GM12878 (cell line): ENCODE data around the gene C19orf12. TPM values are rescaled to one million over a fixed set of nuclear protein-coding genes. Genes with fewer than 3 reads are reported as not detected.

Source experiments
- ATAC-seq: fragments of 200-7000 bp; cut with Tn5 transposase; 3 replicates; pipeline ENCODE4 v1.9.1; 2020; ENCODE audit warnings: mild to moderate bottlenecking, moderate library complexity
- BruUV-seq: library from RNA; stranded (reverse); fragments of 400-500 nt; replicated peaks from 2 replicates; lab custom pipeline; 2021; lab: Mats Ljungman, UMichigan
- CTCF ChIA-PET: fragments of 300-600 bp; sonication (Branson Sonifier 250); formaldehyde crosslinking; extraction: SDS; loops from one replicate; lab custom pipeline; 2021; ENCODE audit warnings: inconsistent platforms; lab: Yijun Ruan, JAX
- POLR2A ChIA-PET: fragments of 350-600 bp; formaldehyde crosslinking; extraction: SDS; loops from one replicate; lab custom pipeline; 2021; ENCODE audit warnings: inconsistent platforms; lab: Charles Lee
- RAD21 ChIA-PET: fragments of 300-600 bp; sonication (Branson Sonifier 250); formaldehyde crosslinking; loops from one replicate; lab custom pipeline; 2023; ENCODE audit warnings: antibody characterized with exemption; ENCODE audit not compliant: unreplicated experiment; lab: Charles Lee
- SMC1A ChIA-PET: fragments of 300-600 bp; sonication (Branson Sonifier 250); formaldehyde crosslinking; loops from one replicate; lab custom pipeline; 2023; ENCODE audit not compliant: unreplicated experiment, uncharacterized antibody; lab: Charles Lee
- DNase-seq: peaks from one replicate; pipeline ENCODE4 v3.0.0-alpha.2; 2011; ENCODE audit warnings: low read depth, low spot score
- FAIRE-seq: peaks from 3 replicates; lab custom pipeline; 2011; peaks lifted over from hg19 to GRCh38; lab: Jason Lieb, UNC
- H2AFZ ChIP-seq: 2 replicates; pipeline ENCODE4 v1.6.0; 2011; ENCODE audit warnings: low read depth, low read length, control low read depth; ENCODE audit not compliant: control insufficient read depth
- H3K27ac ChIP-seq: 2 replicates; pipeline ENCODE4 v1.5.1; 2011; ENCODE audit warnings: control low read depth; ENCODE audit not compliant: control insufficient read depth, insufficient read depth
- H3K27me3 ChIP-seq, 2 experiments: replicated peaks in 1 of 2; 2 replicates each; pipeline versions ENCODE4 v1.6.0 to v1.6.1; 2011; ENCODE audit warnings: low read length in 1 of 2; ENCODE audit not compliant: control insufficient read depth in 2 of 2, insufficient read depth in 2 of 2
- H3K36me3 ChIP-seq, 2 experiments: 2 replicates each; pipeline ENCODE4 v1.5.1; 2011; ENCODE audit warnings: low read length in 1 of 2; ENCODE audit not compliant: control insufficient read depth in 2 of 2, insufficient read depth in 2 of 2
- H3K4me1 ChIP-seq: 2 replicates; pipeline ENCODE4 v1.6.1; 2011; ENCODE audit warnings: mild to moderate bottlenecking, low read length, moderate library complexity, mixed read lengths; ENCODE audit not compliant: control insufficient read depth, insufficient read depth
- H3K4me2 ChIP-seq: 2 replicates; pipeline ENCODE4 v1.6.0; 2011; ENCODE audit warnings: control low read depth; ENCODE audit not compliant: control insufficient read depth, insufficient read depth
- H3K4me3 ChIP-seq: fragments of 200-600 bp; sonication (generic); 2 replicates; pipeline ENCODE4 v1.5.1; 2016
- H3K79me2 ChIP-seq: 2 replicates; pipeline ENCODE4 v1.6.0; 2011; ENCODE audit warnings: low read length; ENCODE audit not compliant: control insufficient read depth, insufficient read depth
- H3K9ac ChIP-seq: 2 replicates; pipeline ENCODE4 v1.8.0; 2011; ENCODE audit warnings: low read length, control low read depth, mixed read lengths; ENCODE audit not compliant: control insufficient read depth, insufficient read depth
- H3K9me3 ChIP-seq: replicated peaks from 3 replicates; pipeline ENCODE4 v1.5.1; 2011; ENCODE audit warnings: mild to moderate bottlenecking, low read length; ENCODE audit not compliant: control insufficient read depth, insufficient read depth
- H4K20me1 ChIP-seq: 2 replicates; pipeline ENCODE4 v1.6.0; 2011; ENCODE audit not compliant: control insufficient read depth, insufficient read depth
- E2F4 ChIP-seq: IDR thresholded peaks from 2 replicates; pipeline ENCODE4 v1.6.1; 2012; ENCODE audit warnings: low read depth, low read length, improper control_type of control experiment
- ETV6 ChIP-seq, 2 experiments: fragments of 450-650 bp in 1 of 2; IDR thresholded peaks in 1 of 2; conservative IDR thresholded peaks in 1 of 2; 2 replicates each; pipeline ENCODE4 v1.6.1; 2014; ENCODE audit warnings: antibody characterized with exemption in 1 of 2, borderline replicate concordance in 1 of 2, low read depth in 1 of 2, mild to moderate bottlenecking in 1 of 2, moderate library complexity in 1 of 2
- HCFC1 ChIP-seq: fragments of 150-350 bp; IDR thresholded peaks from 2 replicates; pipeline ENCODE4 v1.6.1; 2014; ENCODE audit warnings: low read length
- NFYA ChIP-seq: IDR thresholded peaks from 2 replicates; pipeline ENCODE4 v1.6.1; 2011; ENCODE audit warnings: low read depth, mild to moderate bottlenecking, low read length, improper control_type of control experiment, borderline replicate concordance
- SIN3A ChIP-seq: IDR thresholded peaks from 2 replicates; pipeline ENCODE4 v1.6.1; 2012; ENCODE audit warnings: low read depth, low read length, improper control_type of control experiment
- STAT3 ChIP-seq: IDR thresholded peaks from 2 replicates; pipeline ENCODE4 v1.6.1; 2011; ENCODE audit warnings: low read depth, low read length, improper control_type of control experiment
- ZBTB40 ChIP-seq: fragments of 450-650 bp; IDR thresholded peaks from 2 replicates; pipeline ENCODE4 v1.6.1; 2016; ENCODE audit warnings: mild to moderate bottlenecking, moderate library complexity, borderline replicate concordance
- ZNF592 ChIP-seq: fragments of 450-650 bp; IDR thresholded peaks from 2 replicates; pipeline ENCODE4 v1.6.1; 2017; ENCODE audit warnings: mild to moderate bottlenecking, moderate library complexity
- ZNF687 ChIP-seq: fragments of 450-650 bp; IDR thresholded peaks from 2 replicates; pipeline ENCODE4 v1.6.1; 2017; ENCODE audit warnings: mild to moderate bottlenecking, moderate library complexity
- WGBS: methylation state at CpG from one replicate; pipeline ENCODE4 v1.1.6; 2016; ENCODE audit warnings: low lambda C conversion rate; ENCODE audit not compliant: insufficient replicate concordance, insufficient coverage; ENCODE audit errors: missing lambda C conversion rate; 5-methylcytosine and 5-hydroxymethylcytosine counted together
- in situ Hi-C: fragments of 300-500 bp; cut with MboI; formaldehyde crosslinking; loops from 9 replicates; pipeline ENCODE4 v1.14.3; 2018; ENCODE audit warnings: mixed read lengths
- intact Hi-C: fragments of 100-400 bp; cut with micrococcal nuclease; formaldehyde crosslinking; loops from one replicate; pipeline ENCODE4 v1.14.2; 2022; ENCODE audit not compliant: unreplicated experiment
- polyA plus RNA-seq, 11 experiments: library from polyadenylated mRNA; depleted of rRNA in 4 of 11; unstranded in 6 of 11; stranded (reverse) in 5 of 11; fragments of >200 nt; fragmentation: Nextera tagmentation in 4 of 11; fragmentation: Illumina TruSeq in 1 of 11; extraction: Ambion mirVana in 4 of 11; extraction: Trizol in 1 of 11; gene quantifications; 1 replicate in 1 of 11; 2 replicates in 10 of 11; pipeline versions ENCODE4 v1.2.1 to v1.2.3, GENCODE V29; 2011 to 2016; ENCODE audit warnings: inconsistent platforms in 2 of 11, missing spikeins in 2 of 11, low read depth in 1 of 11
- total RNA-seq, 4 experiments: library from RNA; depleted of rRNA in 3 of 4; stranded (reverse); fragments of >200 nt in 3 of 4; fragmentation: Illumina TruSeq in 1 of 4; extraction: Trizol in 1 of 4; gene quantifications; 2 replicates each; pipeline versions ENCODE4 v1.2.1 to v1.2.3, GENCODE V29; 2013 to 2021

The C19orf12 gene
- total and polyA plus RNA-seq, 10 of the 15 experiments (the other 5 are each of a cell fraction or from before 2014, with no cell fraction given): 2.3 to 23.5 (median 20.3) TPM

- no peak for ATAC-seq
- SMC1A ChIA-PET: interaction anchor here (1.1 kb wide), 1 partner anchor 9 kb away, joined by 3 read pairs; no protein-coding TSS in a partner anchor
- H4K20me1 ChIP-seq: no peaks in the 10 kb centered on the region
- peaks cover 54% of the 10 kb centered on the region for H3K4me1 ChIP-seq
- H3K9ac ChIP-seq: no peak overlapping the region
- H3K36me3 ChIP-seq: peaks cover 8 to 39% of the 10 kb centered on the region in 2 experiments
- H3K27me3 ChIP-seq: no peaks in the 10 kb centered on the region
- no peaks in the 10 kb centered on the region for H3K9me3 ChIP-seq
- in situ Hi-C loops: no loop called here
- FAIRE-seq: no peak
- H3K4me3 ChIP-seq: no peak overlapping the region
- POLR2A ChIA-PET: no interaction called here
- intact Hi-C loops: no loop called here
- CTCF ChIA-PET: interaction anchor here (1.4 kb wide), 1 partner anchor 41 kb away, joined by 3 read pairs; no protein-coding TSS in a partner anchor
- RAD21 ChIA-PET: interaction anchor here (1.2 kb wide), 1 partner anchor 9 kb away, joined by 5 read pairs; no protein-coding TSS in a partner anchor
- no peak overlapping the region for H2AFZ ChIP-seq
- peaks cover 39% of the 10 kb centered on the region for H3K79me2 ChIP-seq
- no peak overlapping the region for H3K27ac ChIP-seq
- DNase-seq: no peak
- BruUV-seq: no TSS peak
- WGBS: 89% methylated on average over 10 of the region's 10 CpGs
- H3K4me2 ChIP-seq: no peak overlapping the region
- no peak for TF ChIP-seq HCFC1
- TF ChIP-seq ETV6 (conservative IDR thresholded peaks at IDR 0.05 in 1 of 2, IDR thresholded peaks at IDR 0.05 in 1 of 2; ENCODE audit: borderline replicate concordance in 1 of 2, low read depth in 1 of 2): no peak
- TF ChIP-seq SIN3A: no peak
- no peak for TF ChIP-seq NFYA
- TF ChIP-seq ZNF687: no peak
- TF ChIP-seq ZBTB40: no peak
- no peak for TF ChIP-seq ZNF592
- TF ChIP-seq E2F4: no peak
- no peak for TF ChIP-seq STAT3
Observed at GRCh38 chr19:29675120-29675649, 39.9 kb downstream of the C19orf12 start.
